HCT116 (cell line): ENCODE data around the gene MST1. TPM values are rescaled to one million over a fixed set of nuclear protein-coding genes. Genes with fewer than 3 reads are reported as not detected.

Source experiments
- ATAC-seq: fragments of 200-7000 bp; cut with Tn5 transposase; 2 replicates; pipeline ENCODE4 v1.9.1; 2020; ENCODE audit warnings: mild to moderate bottlenecking, moderate library complexity
- BruUV-seq: library from RNA; stranded (reverse); fragments of 400-500 nt; replicated peaks from 2 replicates; lab custom pipeline; 2021; lab: Mats Ljungman, UMichigan
- CTCF ChIA-PET: fragments of 300-600 bp; sonication (Branson Sonifier 250); formaldehyde crosslinking; loops from one replicate; lab custom pipeline; 2021; ENCODE audit warnings: antibody characterized with exemption; lab: Charles Lee
- POLR2A ChIA-PET: fragments of 300-600, 350-600 bp; sonication (Branson Sonifier 250); formaldehyde crosslinking; loops from one replicate; lab custom pipeline; 2021; ENCODE audit warnings: antibody characterized with exemption; lab: Charles Lee
- RAD21 ChIA-PET, 2 experiments: fragments of 300-600 bp; sonication (Branson Sonifier 250); formaldehyde crosslinking; loops; one replicate each; lab custom pipeline; 2023; ENCODE audit warnings: low total read pairs in 2 of 2; ENCODE audit not compliant: uncharacterized antibody in 2 of 2, unreplicated experiment in 2 of 2, low non-redundant PET in 1 of 2; lab: Charles Lee
- DNase-seq: peaks from one replicate; pipeline ENCODE4 v3.0.0-alpha.2; 2010; ENCODE audit warnings: low read depth, low spot score
- H2AFZ ChIP-seq: fragments of 200-600 bp; shearing (Covaris generic), sonication (generic); 2 replicates; pipeline ENCODE4 v1.6.1; 2017; ENCODE audit warnings: low read depth, mixed run types, mixed read lengths, antibody characterized with exemption, low read length; ENCODE audit not compliant: poor library complexity, severe bottlenecking
- H3K27ac ChIP-seq: 2 replicates; pipeline ENCODE4 v1.5.1; 2012; ENCODE audit warnings: low read depth, low read length
- H3K27me3 ChIP-seq: fragments of 200-600 bp; sonication (generic); 2 replicates; pipeline ENCODE4 v1.6.1; 2016; ENCODE audit warnings: mixed run types, low read length, mixed read lengths; ENCODE audit not compliant: insufficient read depth
- H3K36me3 ChIP-seq, 2 experiments: fragments of 200-500 bp in 1 of 2; fragments of 200-600 bp in 1 of 2; sonication (Bioruptor generic) in 1 of 2; sonication (generic) in 1 of 2; 2 replicates each; pipeline versions ENCODE4 v1.5.1 to v1.6.1; 2014 to 2016; ENCODE audit warnings: low read length in 2 of 2, inconsistent platforms in 1 of 2, mixed read lengths in 1 of 2, mixed run types in 1 of 2; ENCODE audit not compliant: insufficient read depth in 2 of 2, control insufficient read depth in 1 of 2
- H3K4me1 ChIP-seq, 2 experiments: fragments of 200-600 bp in 1 of 2; sonication (generic) in 1 of 2; 2 replicates each; pipeline versions ENCODE4 v1.5.1 to v1.6.1; 2012 to 2017; ENCODE audit warnings: low read length in 2 of 2, inconsistent platforms in 1 of 2, mild to moderate bottlenecking in 1 of 2, mixed read lengths in 1 of 2, mixed run types in 1 of 2, moderate library complexity in 1 of 2; ENCODE audit not compliant: insufficient read depth in 2 of 2, control insufficient read depth in 1 of 2
- H3K4me2 ChIP-seq: fragments of 200-600 bp; sonication (generic); 2 replicates; pipeline ENCODE4 v1.6.1; 2017; ENCODE audit warnings: mixed run types, low read length, mixed read lengths
- H3K4me3 ChIP-seq, 2 experiments: fragments of 200-600 bp in 1 of 2; sonication (generic) in 1 of 2; replicated peaks in 1 of 2; 2 replicates each; pipeline ENCODE4 v1.5.1; 2011 to 2016; ENCODE audit warnings: low read length in 2 of 2, control low read depth in 1 of 2, low read depth in 1 of 2, mild to moderate bottlenecking in 1 of 2, mixed read lengths in 1 of 2, mixed run types in 1 of 2
- H3K79me2 ChIP-seq: fragments of 200-600 bp; sonication (generic); 2 replicates; pipeline ENCODE4 v1.6.1; 2017; ENCODE audit warnings: mild to moderate bottlenecking, mixed run types, low read length, moderate library complexity, mixed read lengths; ENCODE audit not compliant: insufficient read depth
- H3K9ac ChIP-seq: fragments of 200-600 bp; sonication (generic); 2 replicates; pipeline ENCODE4 v1.6.1; 2016; ENCODE audit warnings: low read length, mixed read lengths
- H3K9me2 ChIP-seq: fragments of 200-600 bp; sonication (generic), shearing (Covaris generic); 2 replicates; pipeline ENCODE4 v1.6.1; 2017; ENCODE audit warnings: mixed run types, mild to moderate bottlenecking, moderate library complexity; ENCODE audit not compliant: insufficient read depth
- H3K9me3 ChIP-seq, 2 experiments: fragments of 200-500 bp in 1 of 2; fragments of 200-600 bp in 1 of 2; sonication (Bioruptor generic) in 1 of 2; sonication (generic) in 1 of 2; 2 replicates each; pipeline ENCODE4 v1.6.1; 2014 to 2017; ENCODE audit warnings: low read length in 2 of 2, mixed read lengths in 2 of 2, inconsistent platforms in 1 of 2, low read depth in 1 of 2, mild to moderate bottlenecking in 1 of 2, mixed run types in 1 of 2, moderate library complexity in 1 of 2; ENCODE audit not compliant: control insufficient read depth in 1 of 2, insufficient read depth in 1 of 2
- H4K20me1 ChIP-seq: fragments of 200-600 bp; sonication (generic), shearing (Covaris generic); 2 replicates; pipeline ENCODE4 v1.6.1; 2017; ENCODE audit warnings: mixed run types, mild to moderate bottlenecking, moderate library complexity; ENCODE audit not compliant: insufficient read depth
- CBX3 ChIP-seq: IDR thresholded peaks from 2 replicates; pipeline ENCODE4 v1.6.1; 2012; ENCODE audit warnings: low read depth
- EZH2phosphoT487 ChIP-seq: fragments of 200-600 bp; IDR thresholded peaks from 2 replicates; pipeline ENCODE4 v1.6.1; 2018; ENCODE audit warnings: antibody characterized with exemption, borderline replicate concordance
- YY1 ChIP-seq: IDR thresholded peaks from 2 replicates; pipeline ENCODE4 v1.6.1; 2011; ENCODE audit warnings: low read length, low read depth, moderate library complexity, mild to moderate bottlenecking; ENCODE audit not compliant: insufficient replicate concordance; ENCODE audit errors: extremely low read depth
- ZFX ChIP-seq: fragments of 450-650 bp; IDR thresholded peaks from 2 replicates; pipeline ENCODE4 v1.6.1; 2017
- intact Hi-C: fragments of 100-400 bp; cut with micrococcal nuclease; formaldehyde crosslinking; loops from 2 replicates; pipeline ENCODE4 v1.10.0; 2022
- total RNA-seq: library from RNA; stranded (reverse); gene quantifications from one replicate; pipeline ENCODE4 v1.2.1, GENCODE V29; 2021; ENCODE audit not compliant: unreplicated experiment
- TF ChIP-seq, protein P1 (sequence below): IDR thresholded peaks from 2 replicates; pipeline ENCODE4 v1.6.1; 2012
- TF ChIP-seq, protein P2 (sequence below): IDR thresholded peaks from 2 replicates; pipeline ENCODE4 v1.6.1; 2012; ENCODE audit warnings: low read depth

Gene MST1
- total RNA-seq, 1 experiment from 2014 or later: 15.4 TPM

DNA sequence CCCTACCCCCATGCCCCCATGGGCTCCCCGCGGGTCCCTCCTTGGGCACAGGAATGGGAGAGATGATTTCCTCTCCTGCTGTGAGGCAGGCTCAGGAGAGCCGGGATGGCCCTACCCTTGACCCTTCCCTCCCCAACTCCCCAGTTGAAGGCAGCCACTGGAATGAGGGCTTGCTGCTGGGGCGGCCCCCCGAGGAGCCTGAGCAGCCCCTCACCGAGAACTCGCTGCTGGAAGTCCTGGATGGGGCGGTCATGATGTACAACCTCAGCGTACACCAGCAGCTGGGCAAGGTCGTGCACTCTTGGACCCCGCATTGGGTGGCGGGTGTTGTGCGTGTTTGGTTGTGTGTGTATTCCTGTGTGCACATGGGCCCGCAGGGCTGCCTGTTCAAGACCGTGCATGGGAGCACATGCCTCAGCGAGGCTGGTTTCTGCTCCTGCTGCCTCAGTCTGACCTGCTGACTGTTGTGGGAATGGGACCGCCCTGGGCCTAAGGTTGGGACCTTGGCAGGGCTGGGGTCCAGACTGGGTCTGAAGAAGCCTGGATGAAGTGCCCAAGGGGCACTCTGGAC, 16.2 kb upstream of the MST1 start:
- Histone ChIP-seq H3K9ac (no peak overlapping the region), H3K27ac (no peak overlapping the region), H3K4me1 (no peaks in the 10 kb centered on the region), H3K4me3 (no peak overlapping the region), H4K20me1 (no peaks in the 10 kb centered on the region), H3K79me2 (no peaks in the 10 kb centered on the region), H3K27me3 (no peaks in the 10 kb centered on the region), H2AFZ (no peak overlapping the region), H3K9me2 (no peaks in the 10 kb centered on the region), H3K4me2 (no peak overlapping the region), H3K9me3 (no peaks in the 10 kb centered on the region), H3K36me3 (peaks cover 0 to 4% of the 10 kb centered on the region in 2 experiments; a peak in 1 of 4 replicates)
- intact Hi-C loops: no loop called here
- no TSS peak for BruUV-seq
- ChIA-PET POLR2A (no interaction called here), RAD21 (no interaction called here), CTCF (no interaction called here)
- DNase-seq: no peak
- TF ChIP-seq, protein P1, sequence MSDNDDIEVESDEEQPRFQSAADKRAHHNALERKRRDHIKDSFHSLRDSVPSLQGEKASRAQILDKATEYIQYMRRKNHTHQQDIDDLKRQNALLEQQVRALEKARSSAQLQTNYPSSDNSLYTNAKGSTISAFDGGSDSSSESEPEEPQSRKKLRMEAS: no peak
- TF ChIP-seq ZFX (no peak), EZH2phosphoT487 (no peak), YY1 (no peak), CBX3 (no peak)
- TF ChIP-seq, protein P2, sequence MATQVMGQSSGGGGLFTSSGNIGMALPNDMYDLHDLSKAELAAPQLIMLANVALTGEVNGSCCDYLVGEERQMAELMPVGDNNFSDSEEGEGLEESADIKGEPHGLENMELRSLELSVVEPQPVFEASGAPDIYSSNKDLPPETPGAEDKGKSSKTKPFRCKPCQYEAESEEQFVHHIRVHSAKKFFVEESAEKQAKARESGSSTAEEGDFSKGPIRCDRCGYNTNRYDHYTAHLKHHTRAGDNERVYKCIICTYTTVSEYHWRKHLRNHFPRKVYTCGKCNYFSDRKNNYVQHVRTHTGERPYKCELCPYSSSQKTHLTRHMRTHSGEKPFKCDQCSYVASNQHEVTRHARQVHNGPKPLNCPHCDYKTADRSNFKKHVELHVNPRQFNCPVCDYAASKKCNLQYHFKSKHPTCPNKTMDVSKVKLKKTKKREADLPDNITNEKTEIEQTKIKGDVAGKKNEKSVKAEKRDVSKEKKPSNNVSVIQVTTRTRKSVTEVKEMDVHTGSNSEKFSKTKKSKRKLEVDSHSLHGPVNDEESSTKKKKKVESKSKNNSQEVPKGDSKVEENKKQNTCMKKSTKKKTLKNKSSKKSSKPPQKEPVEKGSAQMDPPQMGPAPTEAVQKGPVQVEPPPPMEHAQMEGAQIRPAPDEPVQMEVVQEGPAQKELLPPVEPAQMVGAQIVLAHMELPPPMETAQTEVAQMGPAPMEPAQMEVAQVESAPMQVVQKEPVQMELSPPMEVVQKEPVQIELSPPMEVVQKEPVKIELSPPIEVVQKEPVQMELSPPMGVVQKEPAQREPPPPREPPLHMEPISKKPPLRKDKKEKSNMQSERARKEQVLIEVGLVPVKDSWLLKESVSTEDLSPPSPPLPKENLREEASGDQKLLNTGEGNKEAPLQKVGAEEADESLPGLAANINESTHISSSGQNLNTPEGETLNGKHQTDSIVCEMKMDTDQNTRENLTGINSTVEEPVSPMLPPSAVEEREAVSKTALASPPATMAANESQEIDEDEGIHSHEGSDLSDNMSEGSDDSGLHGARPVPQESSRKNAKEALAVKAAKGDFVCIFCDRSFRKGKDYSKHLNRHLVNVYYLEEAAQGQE: no peak
- no peak for ATAC-seq
